ENCODE measurements around the gene BACE2.

- TF ChIP-seq CTCF (optimal IDR thresholded peaks at IDR 0.05 in 1 of 3, IDR thresholded peaks at IDR 0.05 in 1 of 3, conservative IDR thresholded peaks at IDR 0.05 in 1 of 3; ENCODE audit: extremely low read depth in 1 of 3, insufficient read depth in 2 of 3, low read length in 3 of 3): no peak
- TF ChIP-seq EZH2 (IDR thresholded peaks at IDR 0.05; ENCODE audit: low read length): no peak
Observed at GRCh38 chr21:41328660-41329607, 161.0 kb downstream of the BACE2 start.

Data from keratinocyte (primary cell).